Measurements from ENCODE around the gene BABAM2. TPM values are rescaled to one million over a fixed set of nuclear protein-coding genes. Genes with fewer than 3 reads are reported as not detected.

BABAM2 gene
- total and polyA plus RNA-seq, 7 experiments from 2014 or later: 34.2 to 58.2 (median 44.2) TPM

GRCh38 chr2:27955384-27956161 lies 65.0 kb downstream of the BABAM2 start:
- peaks cover 23 to 37% of the 10 kb centered on the region in 2 donors for H3K4me1 ChIP-seq (ENCODE audit: control insufficient read depth in 2 of 2, insufficient read depth in 2 of 2, low read length in 2 of 2)
- no peaks in the 10 kb centered on the region for H3K27me3 Mint-ChIP-seq
- no peak for ATAC-seq
- peak overlapping the region in 9 of 10 donors; percentile 31 to 68 (median 53) for H3K4me3 Mint-ChIP-seq
- no peak overlapping the region for H3K4me3 ChIP-seq (ENCODE audit: low read length)
- no peak overlapping the region for H3K27ac ChIP-seq (ENCODE audit: low read depth, low read length)
- H3K36me3 Mint-ChIP-seq: peaks cover 0 to 32% (median 18%) of the 10 kb centered on the region in 5 donors
- no peaks in the 10 kb centered on the region for H3K9me3 ChIP-seq (ENCODE audit: control insufficient read depth in 2 of 3, low read length in 3 of 3)
- ChIA-PET CTCF (no interaction called here), POLR2A (no interaction called here)
- intact Hi-C loops (cut with micrococcal nuclease): loop anchor here in 1 of 2 donors (1.0 to 5.0 kb wide), 2 partner anchors 11 to 47 kb away; no protein-coding TSS in a partner anchor
- H3K9me3 Mint-ChIP-seq: peaks cover 0 to 14% (median 0%) of the 10 kb centered on the region in 11 donors
- no peaks in the 10 kb centered on the region for H3K27me3 ChIP-seq (ENCODE audit: control insufficient read depth in 2 of 2, insufficient read depth in 2 of 2, low read length in 2 of 2)
- peak overlapping the region in 7 of 9 donors; percentile 30 to 84 (median 59) for H3K27ac Mint-ChIP-seq
- H3K36me3 ChIP-seq (ENCODE audit: control insufficient read depth in 2 of 3, insufficient read depth in 3 of 3, low read length in 3 of 3): no peaks in the 10 kb centered on the region
- H3K4me1 Mint-ChIP-seq: peaks cover 34 to 87% (median 73%) of the 10 kb centered on the region in 7 donors
- no peak for DNase-seq

- ChIA-PET CTCF (no interaction called here), POLR2A (no interaction called here)
- Histone ChIP-seq H3K36me3 (ENCODE audit: control insufficient read depth in 2 of 3, insufficient read depth in 3 of 3, low read length in 3 of 3) (no peaks in the 10 kb centered on the region), H3K27ac (ENCODE audit: low read depth, low read length) (no peak overlapping the region), H3K27me3 (ENCODE audit: control insufficient read depth in 2 of 2, insufficient read depth in 2 of 2, low read length in 2 of 2) (no peaks in the 10 kb centered on the region), H3K9me3 (ENCODE audit: control insufficient read depth in 2 of 3, low read length in 3 of 3) (no peaks in the 10 kb centered on the region), H3K4me3 (ENCODE audit: low read length) (no peak overlapping the region), H3K4me1 (ENCODE audit: control insufficient read depth in 2 of 2, insufficient read depth in 2 of 2, low read length in 2 of 2) (peaks cover 25 to 37% of the 10 kb centered on the region in 2 donors)
- ATAC-seq: peak; percentile 51
- Mint-ChIP-seq H3K27ac (no peak overlapping the region), H3K36me3 (peaks cover 0 to 27% (median 6%) of the 10 kb centered on the region in 5 donors), H3K4me3 (peak overlapping the region in 1 of 10 donors; percentile 21), H3K9me3 (peaks cover 0 to 7% (median 0%) of the 10 kb centered on the region in 11 donors), H3K4me1 (peaks cover 36 to 81% (median 74%) of the 10 kb centered on the region in 7 donors), H3K27me3 (no peaks in the 10 kb centered on the region)
- intact Hi-C loops (cut with micrococcal nuclease): loop anchor here in 1 of 2 donors (5.0 kb wide), 1 partner anchor 45 kb away; no protein-coding TSS in a partner anchor
- no peak for DNase-seq
Observed at GRCh38 chr2:27956888-27957287, 66.4 kb downstream of the BABAM2 start.

- peaks cover 0 to 21% (median 3%) of the 10 kb centered on the region in 5 donors for H3K36me3 Mint-ChIP-seq
- POLR2A ChIA-PET: no interaction called here
Observed at GRCh38 chr2:27958711-27959378, 68.3 kb downstream of the BABAM2 start.

GRCh38 chr2:27959496-27959895 lies 69.0 kb downstream of the BABAM2 start:
- H3K27ac Mint-ChIP-seq: peak overlapping the region in 2 of 9 donors; percentile 57 to 65
- POLR2A ChIA-PET: no interaction called here

More at GRCh38 chr2:27958711-27959378, 68.3 kb downstream of the BABAM2 start:
- Histone ChIP-seq H3K27ac (ENCODE audit: low read depth, low read length) (no peak overlapping the region), H3K9me3 (ENCODE audit: control insufficient read depth in 2 of 3, low read length in 3 of 3) (no peaks in the 10 kb centered on the region), H3K36me3 (ENCODE audit: control insufficient read depth in 2 of 3, insufficient read depth in 3 of 3, low read length in 3 of 3) (no peaks in the 10 kb centered on the region), H3K4me3 (ENCODE audit: low read length) (no peak overlapping the region), H3K27me3 (ENCODE audit: control insufficient read depth in 2 of 2, insufficient read depth in 2 of 2, low read length in 2 of 2) (no peaks in the 10 kb centered on the region), H3K4me1 (ENCODE audit: control insufficient read depth in 2 of 2, insufficient read depth in 2 of 2, low read length in 2 of 2) (peaks cover 25 to 37% of the 10 kb centered on the region in 2 donors)
- H3K9me3 Mint-ChIP-seq: peaks cover 0 to 9% (median 0%) of the 10 kb centered on the region in 11 donors
- DNase-seq (no peak), ATAC-seq (no peak)
- no peaks in the 10 kb centered on the region for H3K27me3 Mint-ChIP-seq
- H3K27ac Mint-ChIP-seq: peak overlapping the region in 2 of 9 donors; percentile 47 to 57
- intact Hi-C loops (cut with micrococcal nuclease): loop anchor here in 1 of 2 donors (5.0 kb wide), 1 partner anchor 43 kb away; no protein-coding TSS in a partner anchor
- CTCF ChIA-PET: no interaction called here
- H3K4me3 Mint-ChIP-seq: peak overlapping the region in 5 of 10 donors; percentile 4 to 52 (median 21)
- peaks cover 35 to 77% (median 65%) of the 10 kb centered on the region in 7 donors for H3K4me1 Mint-ChIP-seq

GRCh38 chr2:27960237-27960912 lies 69.8 kb downstream of the BABAM2 start:
- CTCF ChIA-PET: no interaction called here
- Mint-ChIP-seq H3K4me3 (peak overlapping the region in 7 of 10 donors; percentile 5 to 71 (median 46)), H3K36me3 (peaks cover 0 to 32% (median 9%) of the 10 kb centered on the region in 5 donors), H3K27ac (peak overlapping the region in 5 of 9 donors; percentile 7 to 83 (median 52)), H3K27me3 (no peaks in the 10 kb centered on the region), H3K4me1 (peaks cover 25 to 77% (median 63%) of the 10 kb centered on the region in 7 donors), H3K9me3 (peaks cover 0 to 13% (median 0%) of the 10 kb centered on the region in 11 donors)
- Histone ChIP-seq H3K27me3 (ENCODE audit: control insufficient read depth in 2 of 2, insufficient read depth in 2 of 2, low read length in 2 of 2) (no peaks in the 10 kb centered on the region), H3K27ac (ENCODE audit: low read depth, low read length) (no peak overlapping the region), H3K4me1 (ENCODE audit: control insufficient read depth in 2 of 2, insufficient read depth in 2 of 2, low read length in 2 of 2) (peaks cover 22 to 28% of the 10 kb centered on the region in 2 donors), H3K4me3 (ENCODE audit: low read length) (no peak overlapping the region), H3K36me3 (ENCODE audit: control insufficient read depth in 2 of 3, insufficient read depth in 3 of 3, low read length in 3 of 3) (no peaks in the 10 kb centered on the region), H3K9me3 (ENCODE audit: control insufficient read depth in 2 of 3, low read length in 3 of 3) (no peaks in the 10 kb centered on the region)
- peak; percentile 54 for ATAC-seq
- DNase-seq: peak in 5 of 9 donors; percentile 3 to 31 (median 22)
- POLR2A ChIA-PET: no interaction called here
- intact Hi-C loops (cut with micrococcal nuclease): loop anchor here in 1 of 2 donors (2.0 to 10.0 kb wide), 3 partner anchors 70 to 294 kb away; partner anchors contain the start of genes BABAM2, MRPL33 and RBKS

More at GRCh38 chr2:27959496-27959895, 69.0 kb downstream of the BABAM2 start:
- H3K27me3 ChIP-seq (ENCODE audit: control insufficient read depth in 2 of 2, insufficient read depth in 2 of 2, low read length in 2 of 2): no peaks in the 10 kb centered on the region
- H3K27ac ChIP-seq (ENCODE audit: low read depth, low read length): no peak overlapping the region
- ATAC-seq (peak; percentile 38), DNase-seq (no peak)
- peak overlapping the region in 4 of 10 donors; percentile 4 to 52 (median 31) for H3K4me3 Mint-ChIP-seq
- intact Hi-C loops (cut with micrococcal nuclease): loop anchor here in 1 of 2 donors (5.0 kb wide), 1 partner anchor 43 kb away; no protein-coding TSS in a partner anchor
- no peaks in the 10 kb centered on the region for H3K9me3 ChIP-seq (ENCODE audit: control insufficient read depth in 2 of 3, low read length in 3 of 3)
- peaks cover 32 to 79% (median 63%) of the 10 kb centered on the region in 7 donors for H3K4me1 Mint-ChIP-seq
- H3K36me3 ChIP-seq (ENCODE audit: control insufficient read depth in 2 of 3, insufficient read depth in 3 of 3, low read length in 3 of 3): no peaks in the 10 kb centered on the region
- no peak overlapping the region for H3K4me3 ChIP-seq (ENCODE audit: low read length)
- CTCF ChIA-PET: no interaction called here
- H3K27me3 Mint-ChIP-seq: no peaks in the 10 kb centered on the region
- H3K36me3 Mint-ChIP-seq: peaks cover 0 to 28% (median 9%) of the 10 kb centered on the region in 5 donors
- peaks cover 25 to 33% of the 10 kb centered on the region in 2 donors for H3K4me1 ChIP-seq (ENCODE audit: control insufficient read depth in 2 of 2, insufficient read depth in 2 of 2, low read length in 2 of 2)
- H3K9me3 Mint-ChIP-seq: peaks cover 0 to 13% (median 0%) of the 10 kb centered on the region in 11 donors

GRCh38 chr2:27962006-27962405 lies 71.5 kb downstream of the BABAM2 start:
- ATAC-seq: no peak
- no peaks in the 10 kb centered on the region for H3K9me3 ChIP-seq (ENCODE audit: control insufficient read depth in 2 of 3, low read length in 3 of 3)
- H3K27me3 ChIP-seq (ENCODE audit: control insufficient read depth in 2 of 2, insufficient read depth in 2 of 2, low read length in 2 of 2): no peaks in the 10 kb centered on the region
- ChIA-PET POLR2A (no interaction called here), CTCF (no interaction called here)
- H3K4me1 ChIP-seq (ENCODE audit: control insufficient read depth in 2 of 2, insufficient read depth in 2 of 2, low read length in 2 of 2): peaks cover 23 to 31% of the 10 kb centered on the region in 2 donors
- Mint-ChIP-seq H3K4me1 (peaks cover 22 to 78% (median 67%) of the 10 kb centered on the region in 7 donors), H3K9me3 (peaks cover 0 to 14% (median 3%) of the 10 kb centered on the region in 11 donors), H3K4me3 (no peak overlapping the region), H3K27ac (peak overlapping the region in 2 of 9 donors; percentile 10 to 52), H3K36me3 (peaks cover 0 to 37% (median 17%) of the 10 kb centered on the region in 5 donors), H3K27me3 (no peaks in the 10 kb centered on the region)
- H3K27ac ChIP-seq (ENCODE audit: low read depth, low read length): no peak overlapping the region
- no peaks in the 10 kb centered on the region for H3K36me3 ChIP-seq (ENCODE audit: control insufficient read depth in 2 of 3, insufficient read depth in 3 of 3, low read length in 3 of 3)
- intact Hi-C loops (cut with micrococcal nuclease): loop anchor here in 1 of 2 donors (10.0 kb wide), 2 partner anchors 187 to 293 kb away; partner anchors contain the start of gene MRPL33
- no peak overlapping the region for H3K4me3 ChIP-seq (ENCODE audit: low read length)
- DNase-seq: no peak
